GM12864 (cell line): ENCODE results near the gene OBSCN.

ENCODE experiments used
- DNase-seq: peaks from one replicate; pipeline ENCODE4 v3.0.0-alpha.2; 2011; ENCODE audit warnings: low read depth
- H3K4me3 ChIP-seq: 2 replicates; pipeline ENCODE4 v1.5.1; 2011; ENCODE audit warnings: mild to moderate bottlenecking, low read depth, low read length, control low read depth
- CTCF ChIP-seq: IDR thresholded peaks from 2 replicates; pipeline ENCODE4 v1.5.1; 2011; ENCODE audit warnings: low read depth, mild to moderate bottlenecking, moderate library complexity, low read length, control low read depth, inconsistent platforms; ENCODE audit errors: missing control alignments

The OBSCN gene

GRCh38 chr1:228401782-228402640, 194.2 kb downstream of the OBSCN start:
- TF ChIP-seq CTCF = no peak
- no peak for DNase-seq
- H3K4me3 ChIP-seq = no peak overlapping the region

- TF ChIP-seq CTCF = no peak
- no peak overlapping the region for H3K4me3 ChIP-seq
- DNase-seq = no peak
Measured at GRCh38 chr1:228402641-228403025, 194.8 kb downstream of the OBSCN start.

- no peak for TF ChIP-seq CTCF
- H3K4me3 ChIP-seq = no peak overlapping the region
- no peak for DNase-seq
Measured at GRCh38 chr1:228403231-228403631, 195.4 kb downstream of the OBSCN start.

GRCh38 chr1:228404107-228404720, 196.4 kb downstream of the OBSCN start:
- no peak for DNase-seq
- TF ChIP-seq CTCF = no peak
- peak overlapping the region; percentile 98; the same call in 1 of the 2 replicates for H3K4me3 ChIP-seq

GRCh38 chr1:228405200-228405978, 197.5 kb downstream of the OBSCN start:
- DNase-seq = no peak
- peak overlapping the region; percentile 98 for H3K4me3 ChIP-seq
- no peak for TF ChIP-seq CTCF

- H3K4me3 ChIP-seq = peak overlapping the region; percentile 98
- DNase-seq = no peak
- TF ChIP-seq CTCF = no peak
Measured at GRCh38 chr1:228405979-228406228, 198.1 kb downstream of the OBSCN start.
